HepG2 (cell line): ENCODE measurements around the gene RASD1. TPM values are rescaled to one million over a fixed set of nuclear protein-coding genes. Genes with fewer than 3 reads are reported as not detected.

Experiments
- AKAP8 ChIP-seq: sonication (generic); formaldehyde crosslinking; IDR thresholded peaks from 2 replicates; pipeline ENCODE4 v1.5.1; 2020; ENCODE audit warnings: mild to moderate bottlenecking, missing genetic modification reagents
- ARNTL ChIP-seq: sonication (generic); formaldehyde crosslinking; IDR thresholded peaks from 2 replicates; pipeline ENCODE4 v1.4.0; 2020; ENCODE audit warnings: mild to moderate bottlenecking, missing genetic modification reagents
- ATF7 ChIP-seq, 2 experiments: fragments of 450-650 bp in 1 of 2; sonication (generic) in 1 of 2; formaldehyde crosslinking in 1 of 2; IDR thresholded peaks; 2 replicates each; pipeline versions ENCODE4 v1.4.0 to v1.6.1; 2016 to 2020; ENCODE audit warnings: antibody characterized with exemption in 1 of 2, mild to moderate bottlenecking in 1 of 2, missing genetic modification reagents in 1 of 2
- ATF7-NPFF ChIP-seq: sonication (generic); formaldehyde crosslinking; IDR thresholded peaks from 2 replicates; pipeline ENCODE4 v1.8.1; 2023; ENCODE audit warnings: mild to moderate bottlenecking, low read depth, missing genetic modification reagents, moderate library complexity
- BCL3 ChIP-seq: sonication (generic); formaldehyde crosslinking; IDR thresholded peaks from 2 replicates; pipeline ENCODE4 v1.5.1; 2020; ENCODE audit warnings: mild to moderate bottlenecking, missing genetic modification reagents, moderate library complexity
- ELK4 ChIP-seq: sonication (generic); formaldehyde crosslinking; IDR thresholded peaks from 2 replicates; pipeline ENCODE4 v1.9.0; 2021; ENCODE audit warnings: missing genetic modification reagents, borderline replicate concordance
- FOXA3 ChIP-seq: IDR thresholded peaks from 2 replicates; pipeline ENCODE4 v1.6.1; 2016; ENCODE audit warnings: missing genetic modification reagents, missing compliant biosample characterization
- HNF4A ChIP-seq: sonication (generic); formaldehyde crosslinking; IDR thresholded peaks from 2 replicates; pipeline ENCODE4 v1.4.0; 2020; ENCODE audit warnings: missing genetic modification reagents
- HOXD1 ChIP-seq: sonication (generic); formaldehyde crosslinking; IDR thresholded peaks from 2 replicates; pipeline ENCODE4 v1.5.0; 2020; ENCODE audit warnings: missing genetic modification reagents
- IRF2 ChIP-seq: IDR thresholded peaks from 2 replicates; pipeline ENCODE4 v1.6.1; 2018; ENCODE audit warnings: missing genetic modification reagents, missing compliant biosample characterization
- JUN ChIP-seq: sonication (generic); formaldehyde crosslinking; IDR thresholded peaks from 2 replicates; pipeline ENCODE4 v1.4.0; 2020; ENCODE audit warnings: mild to moderate bottlenecking, missing genetic modification reagents
- MED8 ChIP-seq: sonication (generic); formaldehyde crosslinking; IDR thresholded peaks from 2 replicates; pipeline ENCODE4 v1.8.1; 2023; ENCODE audit warnings: mild to moderate bottlenecking, missing genetic modification reagents; ENCODE audit not compliant: insufficient replicate concordance
- MIER3 ChIP-seq: IDR thresholded peaks from 2 replicates; pipeline ENCODE4 v1.6.1; 2016; ENCODE audit warnings: missing compliant biosample characterization, borderline replicate concordance
- NFRKB ChIP-seq: fragments of 450-650 bp; IDR thresholded peaks from 2 replicates; pipeline ENCODE4 v1.6.1; 2017
- SRF ChIP-seq: IDR thresholded peaks from 2 replicates; pipeline ENCODE4 v1.6.1; 2011; ENCODE audit warnings: mild to moderate bottlenecking, low read depth, low read length, moderate library complexity
- STAG1 ChIP-seq: sonication (generic); formaldehyde crosslinking; IDR thresholded peaks from 2 replicates; pipeline ENCODE4 v1.4.0; 2020; ENCODE audit warnings: missing genetic modification reagents
- THRA ChIP-seq: sonication (generic); formaldehyde crosslinking; IDR thresholded peaks from 2 replicates; pipeline ENCODE4 v1.4.0; 2020; ENCODE audit warnings: missing genetic modification reagents, borderline replicate concordance
- ZBTB8A ChIP-seq: sonication (generic); formaldehyde crosslinking; IDR thresholded peaks from 2 replicates; pipeline ENCODE4 v1.4.0; 2020; ENCODE audit warnings: mild to moderate bottlenecking, low read depth, missing genetic modification reagents, borderline replicate concordance
- ZMYM4 ChIP-seq: sonication (generic); formaldehyde crosslinking; IDR thresholded peaks from 2 replicates; pipeline ENCODE4 v1.8.1; 2023; ENCODE audit warnings: mild to moderate bottlenecking, missing genetic modification reagents
- ZNF281 ChIP-seq: sonication (generic); formaldehyde crosslinking; IDR thresholded peaks from 2 replicates; pipeline ENCODE4 v1.4.0; 2020; ENCODE audit warnings: missing genetic modification reagents, borderline replicate concordance
- ZNF414 ChIP-seq: sonication (generic); formaldehyde crosslinking; IDR thresholded peaks from 2 replicates; pipeline ENCODE4 v1.5.0; 2020; ENCODE audit warnings: missing genetic modification reagents
- ZNF549 ChIP-seq: sonication (generic); formaldehyde crosslinking; IDR thresholded peaks from 2 replicates; pipeline ENCODE4 v1.5.0; 2020; ENCODE audit warnings: missing genetic modification reagents
- polyA plus RNA-seq, 8 experiments: library from polyadenylated mRNA; depleted of rRNA in 3 of 8; stranded (reverse) in 7 of 8; unstranded in 1 of 8; fragments of >200 nt; fragmentation: Illumina TruSeq in 4 of 8; extraction: Trizol in 4 of 8; gene quantifications; 2 replicates each; pipeline versions ENCODE4 v1.2.1 to v1.2.3, GENCODE V29; 2011 to 2016; ENCODE audit warnings: low read depth in 4 of 8, missing spikeins in 1 of 8, mixed read lengths in 1 of 8; ENCODE audit not compliant: insufficient read depth in 1 of 8
- total RNA-seq, 5 experiments: library from RNA; depleted of rRNA; stranded (reverse); fragments of >200 nt; fragmentation: Illumina TruSeq; extraction: Trizol; gene quantifications; 2 replicates each; pipeline ENCODE4 v1.2.3, GENCODE V29; 2016; ENCODE audit warnings: low read depth in 1 of 5

The RASD1 gene
- total and polyA plus RNA-seq, 2 of the 13 experiments (the other 11 are each of a cell fraction or from before 2014, with no cell fraction given) = 1.6 to 4.2 TPM

DNA sequence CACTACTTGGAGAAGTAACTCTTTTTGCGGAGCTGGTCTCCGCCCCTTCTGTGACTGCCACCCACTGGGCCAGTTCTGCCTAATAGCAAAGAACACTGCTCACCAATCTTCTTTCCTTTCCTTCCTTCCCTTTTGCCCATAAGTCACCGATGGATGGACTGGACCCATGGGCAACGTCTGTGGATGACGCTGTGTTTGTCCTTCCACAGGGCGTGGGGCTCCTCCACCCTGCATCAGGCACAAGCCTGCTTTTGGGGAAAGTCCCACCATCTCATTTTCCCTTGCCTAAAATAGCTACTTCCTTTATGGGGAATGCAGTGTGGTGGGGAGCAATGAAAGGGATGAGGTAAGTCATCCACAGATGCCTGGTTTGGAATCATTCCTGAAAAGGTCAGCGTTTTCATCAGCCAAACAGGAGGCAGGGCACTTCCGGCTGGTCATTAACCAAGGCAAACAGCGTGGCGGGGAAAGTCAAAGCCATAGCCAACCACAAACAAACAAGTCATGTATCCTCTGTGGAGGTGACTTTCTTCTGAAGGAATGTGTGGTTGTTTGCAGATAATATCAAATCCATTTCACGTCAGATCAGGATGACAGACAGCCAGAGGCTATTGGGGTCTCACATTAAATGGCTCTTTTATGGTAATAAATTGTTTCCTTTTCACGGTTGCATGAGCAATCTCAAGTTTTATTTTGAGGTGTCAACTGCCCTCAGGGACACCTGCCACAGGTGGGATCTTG, 50.1 kb downstream of the RASD1 start (continued):
- peak; percentile 65; the same call in 1 of the 2 replicates for TF ChIP-seq ZNF281 (CRISPR knock-in tag)
- TF ChIP-seq FOXA3 (CRISPR knock-in tag) = peak; percentile 98
- peak; percentile 17; the same call in 1 of the 2 replicates for TF ChIP-seq BCL3
- TF ChIP-seq ATF7 (IDR thresholded peaks at IDR 0.05) = peak; percentile 30; the same call in 1 of the 2 replicates
- TF ChIP-seq ATF7 (CRISPR knock-in tag; IDR thresholded peaks at IDR 0.05) = peak; percentile 96
- TF ChIP-seq HOXD1 (CRISPR knock-in tag) = peak; percentile 96
- TF ChIP-seq ZBTB8A (CRISPR knock-in tag) = no peak
- TF ChIP-seq MIER3 (CRISPR knock-in tag) = peak; percentile 72; the same call in 1 of the 2 replicates
- peak; percentile 91; the same call in 1 of the 2 replicates for TF ChIP-seq ELK4 (CRISPR knock-in tag)
- TF ChIP-seq ATF7-NPFF (CRISPR knock-in tag) = peak; percentile 50; the same call in 1 of the 2 replicates
- peak; percentile 68 for TF ChIP-seq MED8
- TF ChIP-seq JUN = peak; percentile 99
- TF ChIP-seq ARNTL (CRISPR knock-in tag) = peak; percentile 77
- TF ChIP-seq ZNF549 (CRISPR knock-in tag) = no peak
- TF ChIP-seq AKAP8 (CRISPR knock-in tag) = no peak
- TF ChIP-seq NFRKB = no peak
- TF ChIP-seq HNF4A (CRISPR knock-in tag) = peak; percentile 85
- peak; percentile 53 for TF ChIP-seq ZNF414 (CRISPR knock-in tag)
- TF ChIP-seq ZMYM4 (CRISPR knock-in tag) = peak; percentile 69
- TF ChIP-seq SRF = peak; percentile 86
- 0 out of 2 replicates have a peak, but pooled peaks have one; percentile 18 for TF ChIP-seq STAG1 (CRISPR knock-in tag)
- peak; percentile 88 for TF ChIP-seq IRF2 (CRISPR knock-in tag)
- TF ChIP-seq THRA (CRISPR knock-in tag) = peak; percentile 93; the same call in 1 of the 2 replicates
